CD4-positive, alpha-beta T cell treated with Interleukin-17A for 1 hour (primary cell): ENCODE data around the gene RNF5.

Source experiments
- DNase-seq: peaks from one replicate; pipeline ENCODE4 v3.0.0-alpha.2; 2020

RNF5 gene

DNA sequence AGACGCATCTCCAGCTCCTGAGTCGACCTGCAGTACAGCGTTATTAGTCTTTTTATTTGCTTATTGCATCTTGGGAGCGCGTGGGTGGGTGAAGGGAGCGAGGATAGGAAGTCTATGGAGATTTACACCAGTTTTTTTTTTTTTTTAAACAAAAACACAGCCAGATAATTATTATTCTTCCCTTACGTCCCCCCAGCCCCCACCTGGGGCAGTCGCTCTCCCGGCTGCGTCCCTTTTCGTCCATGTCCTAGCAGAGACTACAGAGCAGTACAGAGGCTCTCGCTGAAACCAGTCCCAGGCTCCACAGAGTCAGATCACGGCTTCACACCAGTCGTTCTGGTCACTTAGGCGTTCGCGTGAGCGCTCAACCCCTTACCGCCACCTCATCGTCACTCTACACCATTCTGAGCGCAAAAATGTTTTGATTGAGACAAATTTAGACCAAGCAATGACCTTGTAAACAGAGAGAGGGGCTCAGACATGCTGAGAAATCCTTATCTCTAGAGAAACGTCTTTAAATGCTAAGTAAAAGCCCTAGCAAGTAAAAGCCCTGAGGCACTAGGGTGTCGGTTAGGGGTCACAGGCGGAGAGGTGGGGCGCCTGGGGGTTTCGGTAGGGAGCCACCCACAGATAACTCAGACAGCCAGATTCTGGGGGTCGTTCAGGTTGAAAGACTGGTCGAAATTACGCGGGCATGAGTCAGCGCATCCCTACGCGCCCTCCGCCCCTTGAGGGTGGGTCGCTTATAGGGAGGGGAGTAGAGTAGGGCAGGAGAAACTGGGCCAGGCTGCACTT, 25.2 kb upstream of the RNF5 start:
- no peak for DNase-seq

DNA sequence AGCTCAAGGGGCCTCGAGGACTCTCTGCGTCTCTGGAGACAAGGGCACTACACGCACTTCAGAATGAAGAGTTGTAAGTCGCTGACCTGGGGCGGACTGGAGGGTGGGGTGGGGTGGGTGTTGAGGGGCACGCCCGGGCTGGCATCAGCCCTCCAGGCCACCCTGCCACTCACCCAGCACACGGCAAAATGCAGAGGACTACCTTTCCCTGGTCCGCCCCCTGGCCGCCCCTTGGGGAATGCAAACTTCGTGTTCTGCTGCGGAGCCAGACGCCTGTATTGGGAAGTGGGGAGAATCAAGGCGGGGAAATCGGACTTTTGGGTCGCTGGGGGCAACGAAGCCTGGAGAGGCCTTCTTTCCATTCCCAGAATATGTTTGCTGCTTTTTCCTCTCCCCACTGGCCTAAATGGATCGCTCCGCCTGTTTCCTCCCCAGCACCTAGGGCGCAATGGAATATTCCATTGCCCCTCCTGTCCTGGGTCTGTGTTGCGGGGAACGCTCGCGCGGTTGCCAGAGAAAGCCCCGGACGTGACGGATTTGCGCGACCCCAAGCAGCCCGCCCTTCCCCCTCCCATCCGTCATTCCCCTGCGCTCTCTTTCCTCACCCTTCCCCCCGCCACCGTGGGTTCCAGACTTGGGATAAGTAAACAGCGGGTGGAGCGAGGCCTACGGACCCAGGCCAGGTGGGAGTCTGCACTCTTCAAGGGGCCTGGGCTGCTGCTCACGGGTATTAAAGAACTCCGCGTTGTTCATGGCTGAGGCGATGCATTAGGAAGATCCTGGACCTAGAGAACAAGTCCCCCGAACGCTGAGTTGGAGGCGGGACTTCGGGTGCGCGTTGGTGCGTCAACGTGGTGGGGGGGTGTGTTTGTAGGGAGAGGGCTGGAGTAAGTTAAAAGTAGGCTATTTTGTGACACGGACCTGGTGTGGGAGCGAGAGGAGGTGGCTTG, 24.4 kb upstream of the RNF5 start, which contains the start of gene PPT2:
Gene PPT2 (plus strand): TSS at position 578 of the 950 bp plus-strand sequence. CDS start 454 bp downstream, outside the sequence.
- peak; percentile 84 for DNase-seq

DNA sequence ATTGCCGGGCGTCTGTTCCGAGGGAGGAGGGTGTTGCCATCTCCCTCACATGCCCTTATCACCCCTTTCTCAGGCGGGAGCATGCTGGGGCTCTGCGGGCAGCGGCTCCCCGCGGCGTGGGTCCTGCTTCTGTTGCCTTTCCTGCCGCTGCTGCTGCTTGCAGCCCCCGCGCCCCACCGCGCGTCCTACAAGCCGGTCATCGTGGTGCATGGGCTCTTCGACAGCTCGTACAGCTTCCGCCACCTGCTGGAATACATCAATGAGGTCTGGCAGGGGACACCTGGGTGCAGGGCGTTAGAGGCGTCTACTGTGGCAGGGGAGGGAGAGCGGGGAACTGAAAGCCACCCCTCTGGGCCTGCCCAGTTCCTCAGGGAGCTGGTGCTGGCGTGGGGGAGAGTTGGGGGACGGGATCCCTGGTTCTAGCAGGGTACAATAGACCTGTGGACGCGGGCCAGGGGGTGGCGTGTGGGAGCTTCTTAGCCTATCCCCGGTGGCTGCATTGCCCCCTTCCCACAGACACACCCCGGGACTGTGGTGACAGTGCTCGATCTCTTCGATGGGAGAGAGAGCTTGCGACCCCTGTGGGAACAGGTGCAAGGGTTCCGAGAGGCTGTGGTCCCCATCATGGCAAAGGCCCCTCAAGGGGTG, 23.6 kb upstream of the RNF5 start:
- peak; percentile 79 for DNase-seq

DNA sequence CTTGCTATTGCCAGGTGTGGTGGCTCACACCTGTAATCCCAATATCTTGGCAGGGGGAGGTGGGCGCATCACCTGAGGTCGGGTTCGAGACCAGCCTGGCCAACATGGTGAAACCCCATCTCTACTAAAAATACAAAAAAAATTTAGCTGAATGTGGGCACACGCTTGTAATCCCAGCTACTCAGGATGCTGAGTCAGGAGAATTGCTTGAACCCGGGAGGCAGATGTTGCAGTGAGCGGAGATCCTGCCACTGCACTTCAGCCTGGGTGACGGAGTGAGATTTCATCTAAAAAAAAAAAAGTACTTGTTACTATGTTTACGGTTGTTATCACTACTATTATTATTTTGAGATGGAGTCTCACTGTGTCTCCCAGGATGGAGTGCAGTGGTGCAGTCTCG, 21.3 kb upstream of the RNF5 start:
- no peak for DNase-seq

DNA sequence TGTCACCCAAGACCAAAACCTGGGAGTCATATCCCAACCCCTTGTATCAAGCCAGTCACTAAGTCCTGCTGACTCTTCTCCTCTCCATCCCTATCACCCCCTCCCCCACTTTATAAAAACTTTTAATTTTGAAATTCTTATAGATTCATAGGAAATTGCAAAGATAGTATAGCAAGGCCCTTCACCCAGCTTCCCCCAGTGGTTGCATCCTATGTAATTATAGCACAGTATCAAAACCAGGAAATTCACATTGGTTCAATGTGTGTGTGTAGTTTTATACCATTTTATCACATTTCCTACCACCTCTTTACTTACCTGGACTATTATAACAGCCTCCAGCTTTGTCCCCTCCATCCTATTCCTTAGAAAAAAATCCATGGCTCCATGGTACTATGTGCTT, 20.2 kb upstream of the RNF5 start:
- DNase-seq: no peak

DNA sequence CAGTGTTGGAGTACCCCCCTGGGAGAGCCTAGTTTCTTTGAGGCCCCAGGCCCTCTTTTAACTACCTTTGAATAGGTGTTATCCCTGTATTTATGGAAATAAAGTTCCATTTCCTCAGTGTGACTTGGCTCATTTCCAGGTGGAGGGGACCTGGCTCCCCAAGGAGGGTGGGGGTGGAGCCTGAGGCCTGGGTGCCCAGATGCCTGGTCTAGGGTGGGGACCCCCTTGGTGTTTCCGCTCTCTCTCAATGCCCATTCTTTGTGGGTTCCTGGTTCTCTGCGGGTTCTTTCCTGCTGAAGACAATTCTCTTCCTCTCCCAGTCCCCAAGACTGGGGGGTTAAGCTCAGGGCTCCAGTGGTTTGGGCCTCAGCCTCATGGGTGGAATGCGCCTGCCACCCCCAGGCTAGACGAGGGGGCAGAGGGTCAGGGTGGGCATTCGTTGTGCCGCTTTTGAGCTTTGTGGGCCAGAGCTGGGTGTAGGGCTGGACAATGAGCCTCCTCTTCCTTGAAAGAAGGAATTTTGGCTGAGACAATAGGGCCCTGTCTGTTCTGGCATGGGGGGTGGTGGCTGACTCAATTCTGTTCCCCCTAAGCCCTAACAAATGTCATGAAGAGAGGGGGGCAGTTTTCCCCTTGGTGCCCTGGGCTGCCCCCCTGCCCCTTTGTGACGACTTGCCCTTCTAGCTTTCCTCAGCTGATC, 14.5 kb upstream of the RNF5 start:
- no peak for DNase-seq

DNA sequence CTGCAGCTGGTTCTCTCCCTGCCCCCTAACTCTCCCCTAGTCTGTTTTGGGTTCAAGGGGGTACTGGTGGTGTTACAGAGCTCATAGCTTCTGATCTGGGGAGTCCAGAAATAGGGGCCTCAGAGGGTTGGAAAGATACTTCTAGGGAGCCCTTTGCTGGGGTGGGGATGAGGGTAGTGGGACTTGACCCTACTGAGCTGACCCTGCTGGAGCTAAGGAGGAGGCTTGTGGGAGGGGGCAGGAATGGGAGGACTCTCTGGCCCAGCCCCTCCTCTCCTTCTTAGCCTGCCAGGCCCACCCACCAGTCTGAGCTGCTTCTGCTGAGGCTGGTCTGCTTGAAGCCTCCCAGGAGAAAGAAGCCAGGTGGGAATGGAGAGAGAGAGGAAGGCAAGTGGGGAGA, 13.9 kb upstream of the RNF5 start, which contains the start of gene EGFL8:
Gene EGFL8 (plus strand): TSS at position 301 of the 400 bp plus-strand sequence. CDS start 1,571 bp downstream, outside the sequence.
- no peak for DNase-seq

DNA sequence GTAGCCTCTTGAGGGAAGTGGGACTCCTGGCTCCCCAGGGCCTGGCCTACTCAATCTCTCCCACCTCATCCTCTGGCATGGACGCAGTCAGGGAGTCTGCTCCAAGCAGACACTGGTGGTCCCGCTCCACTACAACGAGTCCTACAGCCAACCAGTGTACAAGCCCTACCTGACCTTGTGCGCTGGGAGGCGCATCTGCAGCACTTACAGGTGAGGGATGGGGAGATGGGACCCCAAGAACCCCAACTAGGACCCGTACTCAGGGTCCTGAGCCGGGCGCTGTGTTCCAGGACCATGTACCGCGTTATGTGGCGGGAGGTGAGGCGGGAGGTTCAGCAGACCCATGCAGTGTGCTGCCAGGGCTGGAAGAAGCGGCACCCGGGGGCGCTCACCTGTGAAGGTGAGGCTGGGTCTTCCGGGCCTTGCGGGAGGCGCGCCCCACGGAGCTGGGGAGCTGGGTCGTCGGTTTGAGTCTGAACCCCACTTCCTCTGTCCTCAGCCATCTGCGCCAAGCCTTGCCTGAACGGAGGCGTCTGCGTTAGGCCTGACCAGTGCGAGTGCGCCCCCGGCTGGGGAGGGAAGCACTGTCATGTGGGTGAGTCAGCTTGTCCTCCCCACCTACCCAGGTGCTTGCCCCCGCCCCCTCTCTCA, 11.7 kb upstream of the RNF5 start:
- DNase-seq: no peak

DNA sequence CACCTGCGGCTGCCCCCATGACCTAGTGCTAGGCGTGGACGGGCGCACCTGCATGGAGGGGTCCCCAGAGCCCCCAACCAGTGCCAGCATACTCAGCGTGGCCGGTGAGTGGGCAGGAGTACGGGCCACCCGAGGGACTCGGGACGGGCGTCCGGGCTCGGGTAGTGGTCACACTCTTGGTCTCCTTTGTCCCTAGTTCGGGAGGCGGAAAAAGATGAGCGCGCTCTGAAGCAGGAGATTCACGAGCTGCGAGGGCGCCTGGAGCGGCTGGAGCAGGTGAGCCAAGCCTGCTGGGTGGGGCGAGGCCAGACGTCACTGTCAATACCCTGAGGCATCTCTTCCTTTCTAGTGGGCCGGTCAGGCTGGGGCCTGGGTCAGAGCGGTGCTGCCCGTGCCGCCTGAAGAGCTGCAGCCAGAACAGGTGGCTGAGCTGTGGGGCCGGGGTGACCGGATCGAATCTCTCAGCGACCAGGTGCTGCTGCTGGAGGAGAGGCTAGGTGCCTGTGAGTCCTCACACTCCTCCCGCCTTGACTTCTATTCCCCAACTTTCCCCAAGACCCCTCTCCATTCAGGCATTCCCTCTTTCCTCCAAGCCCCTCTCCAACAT, 10.9 kb upstream of the RNF5 start:
- DNase-seq: no peak

DNA sequence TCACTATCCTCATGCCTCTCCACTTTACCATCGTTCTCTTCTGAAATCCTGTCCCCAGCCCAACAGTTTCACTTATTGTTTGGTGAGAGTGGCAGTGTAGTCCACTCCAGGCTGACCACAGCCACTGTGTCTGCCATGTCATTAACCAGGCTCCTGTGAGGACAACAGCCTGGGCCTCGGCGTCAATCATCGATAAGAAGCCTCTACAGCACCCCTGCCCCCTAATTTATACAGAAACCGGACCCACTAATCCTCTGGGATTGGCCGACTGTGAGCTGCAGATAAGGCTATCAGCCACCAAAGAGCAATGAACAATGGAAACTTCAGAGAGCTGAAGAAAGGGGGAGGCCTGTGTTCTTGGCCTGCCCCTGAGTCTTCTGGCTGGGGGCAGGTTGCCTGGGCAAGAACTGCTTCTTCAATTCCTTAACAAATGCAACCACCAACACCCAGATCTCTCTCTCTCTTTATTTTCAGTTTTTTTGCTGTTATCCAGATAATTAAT, 10.4 kb upstream of the RNF5 start:
- no peak for DNase-seq

DNA sequence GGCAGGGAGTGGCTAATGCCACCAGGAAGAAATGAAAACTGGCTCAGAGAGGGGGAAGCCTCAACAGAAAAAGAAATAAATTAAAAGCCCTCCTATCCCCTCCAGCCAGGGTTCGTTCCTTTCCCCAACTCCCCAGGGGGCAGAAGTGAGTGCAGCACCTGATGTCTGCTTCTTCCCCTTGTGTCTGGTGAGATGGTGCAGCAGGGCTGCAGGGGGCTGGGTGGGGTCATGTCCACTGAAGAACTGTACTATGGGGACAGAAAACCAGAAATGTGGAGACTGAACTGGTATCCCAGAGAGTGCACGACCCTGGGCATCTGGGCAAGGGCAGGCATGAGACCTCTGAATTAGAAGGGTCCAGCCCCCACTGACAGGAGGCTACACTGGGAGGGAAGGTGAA, 9.9 kb upstream of the RNF5 start:
- no peak for DNase-seq

DNA sequence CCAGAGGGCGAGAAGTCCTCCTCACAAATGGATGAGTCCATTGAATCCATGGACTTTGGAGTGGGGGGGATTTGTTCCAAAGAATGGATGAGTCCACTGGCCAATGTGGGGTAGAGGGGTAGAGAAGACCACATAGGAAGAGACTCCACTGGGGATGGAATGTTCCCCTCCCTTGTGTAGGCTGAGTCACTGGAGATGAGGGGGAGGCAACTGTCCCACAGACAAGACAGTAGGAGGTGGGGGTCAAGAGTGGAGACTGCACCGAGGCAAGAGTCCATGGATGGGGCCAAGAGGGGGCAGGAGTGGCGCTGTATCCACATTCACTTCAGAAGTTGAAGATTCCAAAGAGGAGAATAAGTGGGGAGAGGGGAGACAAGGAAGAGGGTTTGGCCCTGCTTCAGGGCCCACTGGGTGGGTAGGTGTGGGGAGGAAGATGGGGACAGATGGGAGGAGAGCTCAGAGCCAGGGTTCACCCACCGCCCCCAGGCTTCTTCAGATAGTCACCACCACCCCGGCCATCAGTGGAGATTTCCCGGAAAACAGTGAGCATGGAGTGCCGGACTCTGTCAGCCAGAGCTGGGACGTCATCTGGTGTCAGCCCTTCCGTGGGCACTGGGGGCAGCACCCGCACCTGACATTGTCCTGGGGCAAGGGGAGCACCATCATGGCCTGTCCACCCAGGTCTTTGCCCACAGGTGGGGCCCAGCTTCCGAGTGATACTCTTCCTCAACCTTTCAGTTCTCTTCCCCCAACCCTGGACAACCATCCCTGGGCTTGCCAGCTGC, 9.2 kb upstream of the RNF5 start:
- DNase-seq: no peak

DNA sequence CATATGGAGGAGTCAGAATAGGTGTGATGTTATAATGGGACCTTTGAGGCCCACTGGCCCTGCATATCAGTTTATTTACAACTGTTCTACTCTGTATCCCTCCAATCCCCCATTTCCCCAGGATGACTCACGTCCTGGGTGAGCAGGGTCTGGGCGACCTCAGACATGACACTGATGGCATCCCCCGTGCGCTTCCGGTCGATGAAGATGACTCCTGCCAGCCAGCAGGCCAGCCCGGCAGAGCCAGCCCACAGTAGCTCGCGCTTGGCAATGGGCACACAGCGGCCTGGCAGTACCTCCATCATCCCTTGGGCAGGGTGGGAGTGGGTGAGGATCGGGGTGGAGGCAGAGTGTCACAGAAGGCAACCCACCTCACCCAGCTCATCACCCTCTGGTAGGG, 7.9 kb upstream of the RNF5 start:
- no peak for DNase-seq

DNA sequence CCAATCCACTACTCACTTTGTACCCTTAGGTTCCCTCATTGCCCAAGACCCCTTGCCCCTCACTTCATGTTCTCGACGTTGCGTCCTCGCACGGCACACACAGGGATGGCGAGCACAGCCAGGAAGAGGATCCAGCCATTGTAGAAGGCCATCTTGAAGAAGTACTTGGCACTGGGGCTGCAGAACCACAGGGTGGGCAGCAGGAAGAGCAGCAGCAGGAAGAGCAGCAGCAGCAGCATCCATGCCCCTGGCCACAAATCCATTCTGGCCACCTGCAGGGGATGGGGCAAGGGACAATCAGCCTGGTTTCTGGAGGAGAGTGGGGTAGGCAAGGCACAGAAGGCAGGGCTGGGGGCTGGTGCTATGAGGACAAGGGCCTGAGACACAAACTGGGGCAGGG, 7.0 kb upstream of the RNF5 start:
- DNase-seq: no peak

DNA sequence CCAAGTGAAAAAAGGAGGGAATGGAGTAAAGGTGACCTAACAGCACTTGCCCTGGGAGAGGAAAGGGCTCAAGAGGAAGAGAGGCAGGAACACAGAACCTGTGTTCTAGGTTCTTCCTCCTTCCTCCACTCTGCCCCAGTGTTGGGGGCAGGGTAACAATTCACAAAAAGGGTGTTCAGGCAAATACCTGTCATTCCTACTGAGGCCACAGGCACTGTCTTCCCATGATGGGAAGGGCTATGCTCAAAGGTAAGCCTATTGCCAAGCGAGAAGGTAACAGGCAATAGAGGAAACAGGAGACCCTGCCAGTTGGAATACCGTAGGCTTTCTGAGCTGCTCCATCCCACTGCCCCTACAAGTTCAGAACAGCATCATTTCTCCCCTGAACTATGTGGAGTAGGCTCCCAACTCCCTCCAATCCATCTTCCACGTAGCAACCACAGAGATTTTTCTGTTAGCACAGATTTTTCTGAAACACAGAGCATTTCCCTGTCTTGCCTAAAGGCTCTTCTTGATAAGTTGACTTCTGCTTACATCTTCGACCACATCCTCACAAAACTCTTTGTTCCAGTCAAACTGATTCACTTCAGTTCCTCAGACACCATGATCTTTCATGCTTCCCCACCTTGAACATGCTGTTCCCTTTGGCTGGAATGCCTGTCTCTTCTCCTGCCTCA, 5.0 kb upstream of the RNF5 start:
- no peak for DNase-seq

DNA sequence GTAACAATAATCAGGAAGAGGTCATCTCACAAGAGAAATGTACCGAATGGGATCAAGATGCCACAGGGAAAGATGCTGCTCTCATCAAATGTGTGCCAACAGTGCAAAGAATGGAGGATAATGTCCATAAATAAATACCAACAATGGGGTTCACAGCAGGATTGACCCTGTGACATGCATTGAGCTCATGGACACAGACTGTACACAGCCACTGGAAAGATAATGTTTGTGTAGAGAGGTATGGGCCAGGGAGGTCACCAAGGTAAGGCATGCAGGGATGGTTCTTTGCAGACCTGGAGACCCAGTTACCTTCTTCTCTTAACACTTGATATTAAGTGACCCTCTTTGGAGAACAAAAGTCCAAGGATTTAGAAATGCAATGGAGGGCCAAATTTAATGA, 3.8 kb upstream of the RNF5 start:
- no peak for DNase-seq

DNA sequence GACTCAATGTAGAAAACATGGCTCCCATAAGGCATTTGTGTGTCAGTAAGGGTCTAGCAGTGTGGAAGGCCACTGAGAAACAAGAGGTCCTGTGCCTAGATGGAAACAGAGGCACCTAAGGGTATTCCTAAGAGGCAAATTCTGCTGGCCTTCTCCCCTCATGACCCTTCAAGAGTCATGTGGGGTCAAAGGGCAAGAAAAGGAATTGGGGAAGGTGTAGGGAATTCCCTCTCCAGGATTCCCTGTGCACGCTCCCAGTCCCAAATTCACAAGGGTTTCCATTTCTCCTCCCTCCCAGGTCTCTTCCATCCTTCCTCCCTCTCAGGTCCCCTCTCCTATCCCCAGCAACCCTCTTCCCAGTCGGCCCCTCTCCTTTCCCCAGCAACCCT, 2.9 kb upstream of the RNF5 start:
- no peak for DNase-seq

DNA sequence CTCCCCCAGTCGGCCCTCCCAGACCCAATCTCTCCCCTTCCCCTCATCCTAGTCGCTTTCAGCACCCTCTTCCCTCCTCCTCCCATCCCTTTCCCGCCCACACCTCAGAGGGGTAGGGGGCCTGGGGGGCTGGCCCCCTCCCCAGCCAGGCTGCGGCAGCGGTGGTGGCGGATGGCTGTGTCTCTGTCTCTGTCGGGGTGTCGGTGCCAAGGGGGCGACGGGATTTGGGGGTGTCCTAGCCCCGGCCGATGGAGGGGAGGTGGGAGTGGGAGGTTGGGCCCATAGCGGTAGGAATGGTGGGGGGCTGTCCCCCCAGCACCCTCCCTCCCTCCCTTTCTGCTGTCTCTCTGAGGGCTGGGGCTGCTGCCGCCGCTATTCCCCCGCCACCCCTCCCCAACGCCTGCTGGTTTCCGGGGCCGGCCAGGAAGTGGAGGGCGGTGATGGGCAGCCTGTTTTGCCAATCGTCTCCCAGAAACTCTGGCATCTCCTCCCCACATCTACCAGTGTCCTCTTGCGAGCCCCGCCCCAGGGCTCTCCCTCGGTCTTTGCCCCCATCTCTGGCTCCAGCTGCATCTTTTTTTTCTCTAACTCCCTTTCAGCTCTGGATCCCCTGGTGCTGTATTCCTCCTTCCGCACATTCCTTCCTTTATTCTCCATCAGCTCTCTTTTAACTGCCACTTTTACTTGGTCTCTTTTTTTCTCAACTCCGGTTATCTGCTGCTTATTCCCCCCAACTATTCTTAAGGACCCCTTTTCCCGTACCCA, 2.3 kb upstream of the RNF5 start, which contains the start of gene AGPAT1:
Gene AGPAT1 (minus strand): TSS at position 374 of the 765 bp plus-strand sequence. CDS start 4,588 bp downstream, outside the sequence.
- peak; percentile 98 for DNase-seq
